EH (cell line): ENCODE results near the gene SMARCD1.

Experiments
- DNase-seq: peaks from one replicate; pipeline ENCODE4 v3.0.0-alpha.2; 2015; ENCODE audit warnings: low read depth

The SMARCD1 gene

GRCh38 chr12:50057000-50057841, 27.9 kb upstream of the SMARCD1 start, which contains the start of gene ASIC1:
Gene ASIC1 (plus strand): TSS chr12:50057596. CDS start chr12:50058767, 1,171 bp downstream.
- DNase-seq = peak; percentile 78

GRCh38 chr12:50057896-50058670, 27.1 kb upstream of the SMARCD1 start:
- DNase-seq = no peak

GRCh38 chr12:50058743-50059312, 26.3 kb upstream of the SMARCD1 start:
- no peak for DNase-seq

- DNase-seq = peak; percentile 49
These were observed 25.6 kb upstream of the SMARCD1 start for GRCh38 chr12:50059440-50060119.

- DNase-seq = no peak
These were observed 25.0 kb upstream of the SMARCD1 start for GRCh38 chr12:50060120-50060468.

GRCh38 chr12:50061171-50061570, 24.0 kb upstream of the SMARCD1 start:
- DNase-seq = no peak

- DNase-seq = no peak
These were observed 23.0 kb upstream of the SMARCD1 start for GRCh38 chr12:50061946-50062686.

- DNase-seq = no peak
These were observed 22.2 kb upstream of the SMARCD1 start for GRCh38 chr12:50062728-50063460.

GRCh38 chr12:50065726-50066310, 19.3 kb upstream of the SMARCD1 start:
- DNase-seq = peak; percentile 68

GRCh38 chr12:50066402-50066801, 18.7 kb upstream of the SMARCD1 start:
- peak; percentile 98 for DNase-seq

GRCh38 chr12:50069069-50069468, 16.1 kb upstream of the SMARCD1 start:
- no peak for DNase-seq

GRCh38 chr12:50069539-50069938, 15.6 kb upstream of the SMARCD1 start:
- DNase-seq = no peak

- peak; percentile 88 for DNase-seq
These were observed 14.7 kb upstream of the SMARCD1 start for GRCh38 chr12:50070314-50071060.

- no peak for DNase-seq
These were observed 12.8 kb upstream of the SMARCD1 start for GRCh38 chr12:50072198-50072907.

GRCh38 chr12:50073206-50073605, 11.9 kb upstream of the SMARCD1 start:
- no peak for DNase-seq

GRCh38 chr12:50073712-50074111, 11.4 kb upstream of the SMARCD1 start:
- DNase-seq = no peak

- DNase-seq = peak; percentile 88
These were observed 10.0 kb upstream of the SMARCD1 start for GRCh38 chr12:50074936-50075807.

GRCh38 chr12:50075808-50076170, 9.4 kb upstream of the SMARCD1 start:
- DNase-seq = no peak
